Measurements from ENCODE around the gene EMP2.

DNA sequence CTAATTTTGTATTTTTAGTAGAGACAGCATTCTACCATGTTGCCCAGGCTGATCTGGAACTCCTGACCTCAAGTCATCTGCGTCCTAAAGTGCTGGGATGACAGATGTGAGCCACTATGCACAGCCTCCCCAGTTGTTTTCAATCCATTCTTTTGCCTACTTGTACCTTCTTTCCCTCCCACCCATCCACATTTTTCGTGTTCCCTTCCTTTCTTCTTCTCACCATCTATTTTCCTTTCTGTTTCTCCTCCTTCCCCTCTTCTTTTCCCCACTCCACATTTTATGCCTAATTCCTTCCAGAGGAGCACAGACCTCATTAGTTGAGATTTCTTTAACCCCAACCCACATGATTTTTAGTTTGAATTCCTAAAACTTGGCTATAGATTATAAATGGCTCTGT is 100.2 kb downstream of the EMP2 start:
- TF ChIP-seq, protein P1, sequence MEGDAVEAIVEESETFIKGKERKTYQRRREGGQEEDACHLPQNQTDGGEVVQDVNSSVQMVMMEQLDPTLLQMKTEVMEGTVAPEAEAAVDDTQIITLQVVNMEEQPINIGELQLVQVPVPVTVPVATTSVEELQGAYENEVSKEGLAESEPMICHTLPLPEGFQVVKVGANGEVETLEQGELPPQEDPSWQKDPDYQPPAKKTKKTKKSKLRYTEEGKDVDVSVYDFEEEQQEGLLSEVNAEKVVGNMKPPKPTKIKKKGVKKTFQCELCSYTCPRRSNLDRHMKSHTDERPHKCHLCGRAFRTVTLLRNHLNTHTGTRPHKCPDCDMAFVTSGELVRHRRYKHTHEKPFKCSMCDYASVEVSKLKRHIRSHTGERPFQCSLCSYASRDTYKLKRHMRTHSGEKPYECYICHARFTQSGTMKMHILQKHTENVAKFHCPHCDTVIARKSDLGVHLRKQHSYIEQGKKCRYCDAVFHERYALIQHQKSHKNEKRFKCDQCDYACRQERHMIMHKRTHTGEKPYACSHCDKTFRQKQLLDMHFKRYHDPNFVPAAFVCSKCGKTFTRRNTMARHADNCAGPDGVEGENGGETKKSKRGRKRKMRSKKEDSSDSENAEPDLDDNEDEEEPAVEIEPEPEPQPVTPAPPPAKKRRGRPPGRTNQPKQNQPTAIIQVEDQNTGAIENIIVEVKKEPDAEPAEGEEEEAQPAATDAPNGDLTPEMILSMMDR (IDR thresholded peaks at IDR 0.05), result no peak
- TF ChIP-seq POLR2A (IDR thresholded peaks at IDR 0.05), result no peak
- TF ChIP-seq POLR2AphosphoS5 (IDR thresholded peaks at IDR 0.05; ENCODE audit: insufficient read depth in 1 of 2, low read depth in 1 of 2), result no peak

All from vagina (tissue), 2 donors.